Measurements from ENCODE around the gene DENND1A. TPM values are rescaled to one million over a fixed set of nuclear protein-coding genes. Genes with fewer than 3 reads are reported as not detected.
A peak's percentile ranks its signal among the peaks of the same experiment; 100 is the strongest.

Gene DENND1A
- total and polyA plus RNA-seq, 4 donors: 13.4 to 30.5 (median 28.3) TPM

DNA sequence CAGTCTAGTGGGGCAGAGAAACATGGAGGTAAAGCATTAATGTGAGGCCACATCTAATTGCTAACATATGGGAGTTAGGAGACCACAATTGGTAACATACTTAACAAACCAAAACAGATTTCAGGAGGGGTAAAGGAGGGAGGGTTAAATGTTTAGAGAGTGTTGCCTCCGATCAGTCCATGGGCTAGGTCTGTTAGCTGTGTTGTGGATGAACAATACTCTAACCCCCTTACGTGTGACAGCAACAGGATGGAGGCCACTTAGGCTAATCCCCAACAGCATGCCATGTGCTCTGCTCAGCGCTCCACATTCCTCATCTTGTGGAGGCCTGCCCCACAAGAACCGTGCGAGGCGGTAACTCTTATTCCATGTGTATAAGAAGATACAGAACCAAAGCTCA lies 406.9 kb downstream of the DENND1A start:
- H3K4me3 ChIP-seq (ENCODE audit: low read depth, low read length): no peak overlapping the region
- no peaks in the 10 kb centered on the region for H3K36me3 ChIP-seq (ENCODE audit: control insufficient read depth, insufficient read depth, low read length)
- peaks cover 8% of the 10 kb centered on the region for H3K4me1 ChIP-seq (ENCODE audit: control insufficient read depth, insufficient read depth, low read length)
- H3K27me3 ChIP-seq (ENCODE audit: control insufficient read depth, insufficient read depth, low read length): no peaks in the 10 kb centered on the region
- H3K9me3 ChIP-seq (ENCODE audit: control insufficient read depth, insufficient read depth, low read length): no peaks in the 10 kb centered on the region
- no peak overlapping the region for H3K27ac ChIP-seq (ENCODE audit: low read depth, low read length)
- no peak for DNase-seq (ENCODE audit: low read depth in 4 of 6, low spot score in 6 of 6)
- no CpG with 5 or more reads among the region's 6 CpGs for WGBS (ENCODE audit: insufficient coverage)

DNA sequence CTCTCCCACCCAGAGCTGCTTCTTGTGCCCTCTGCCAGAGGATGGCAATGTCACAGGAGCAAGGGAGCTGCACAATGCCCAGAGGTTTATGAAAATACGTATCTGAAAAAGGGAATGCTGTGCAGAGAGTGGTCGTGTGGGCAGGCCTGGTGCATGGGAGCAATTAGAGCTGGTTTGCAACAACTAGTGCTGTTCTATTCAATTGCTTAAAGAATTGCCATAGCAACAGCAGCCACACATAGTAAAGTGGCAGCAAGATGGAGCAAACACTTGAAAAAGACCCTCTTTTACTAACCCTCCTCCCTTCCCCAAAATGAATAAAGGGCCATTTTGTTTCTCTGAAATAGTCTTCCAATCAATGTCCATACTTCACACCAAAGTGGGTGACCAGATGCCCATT lies 407.7 kb downstream of the DENND1A start:
- Histone ChIP-seq H3K36me3 (ENCODE audit: control insufficient read depth, insufficient read depth, low read length) (no peaks in the 10 kb centered on the region), H3K27me3 (ENCODE audit: control insufficient read depth, insufficient read depth, low read length) (no peaks in the 10 kb centered on the region), H3K27ac (ENCODE audit: low read depth, low read length) (no peak overlapping the region), H3K4me3 (ENCODE audit: low read depth, low read length) (no peak overlapping the region), H3K9me3 (ENCODE audit: control insufficient read depth, insufficient read depth, low read length) (no peaks in the 10 kb centered on the region), H3K4me1 (ENCODE audit: control insufficient read depth, insufficient read depth, low read length) (peaks cover 8% of the 10 kb centered on the region)
- peak in 2 of 6 donors; percentile 72 to 83 for DNase-seq (ENCODE audit: low read depth in 4 of 6, low spot score in 6 of 6)
- WGBS (ENCODE audit: insufficient coverage): 27% methylated on average over 2 of the region's 2 CpGs

DNA sequence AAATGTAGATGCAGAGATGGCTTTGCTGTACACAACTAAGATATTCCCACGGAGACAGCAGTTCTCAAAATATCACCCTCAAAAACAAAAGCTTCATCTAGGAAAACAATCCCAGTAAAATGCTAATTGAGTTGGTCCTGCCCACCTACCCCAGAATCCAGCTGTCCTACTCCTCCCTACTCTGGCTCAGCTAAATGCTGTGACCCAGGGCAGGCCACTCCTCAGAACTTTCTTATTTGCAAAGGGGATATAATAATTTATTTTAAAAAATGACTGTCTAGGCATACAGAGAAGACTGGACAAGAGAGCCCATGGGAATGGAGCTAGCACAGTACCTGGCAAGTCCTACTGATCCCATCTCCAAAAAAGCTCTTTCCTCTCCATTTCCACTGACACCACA lies 411.6 kb downstream of the DENND1A start:
- H3K36me3 ChIP-seq (ENCODE audit: control insufficient read depth, insufficient read depth, low read length): no peaks in the 10 kb centered on the region
- H3K4me3 ChIP-seq (ENCODE audit: low read depth, low read length): no peak overlapping the region
- H3K4me1 ChIP-seq (ENCODE audit: control insufficient read depth, insufficient read depth, low read length): peaks cover 8% of the 10 kb centered on the region
- H3K27me3 ChIP-seq (ENCODE audit: control insufficient read depth, insufficient read depth, low read length): no peaks in the 10 kb centered on the region
- H3K9me3 ChIP-seq (ENCODE audit: control insufficient read depth, insufficient read depth, low read length): no peaks in the 10 kb centered on the region
- 20% methylated on average over 1 of the region's 1 CpG for WGBS (ENCODE audit: insufficient coverage)
- no peak for DNase-seq (ENCODE audit: low read depth in 4 of 6, low spot score in 6 of 6)
- no peak overlapping the region for H3K27ac ChIP-seq (ENCODE audit: low read depth, low read length)

DNA sequence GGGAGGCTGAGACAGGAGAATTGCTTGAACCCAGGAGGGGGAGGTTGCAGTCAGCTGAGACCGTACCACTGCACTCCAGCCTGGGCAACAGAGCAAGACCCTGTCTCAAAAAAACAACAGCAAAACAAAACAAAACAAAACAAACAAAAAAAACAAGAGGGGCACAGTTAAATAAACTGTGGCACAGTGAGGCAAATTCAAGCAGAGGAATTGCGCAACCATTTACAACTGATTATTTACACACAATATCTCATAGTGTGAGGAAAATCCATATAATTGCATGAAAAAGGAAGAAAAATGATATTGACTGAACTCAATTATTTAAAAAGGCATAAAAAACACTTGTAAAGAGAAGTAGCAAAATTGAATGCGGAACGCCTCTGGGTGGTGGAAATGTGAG lies 412.4 kb downstream of the DENND1A start:
- Histone ChIP-seq H3K4me3 (ENCODE audit: low read depth, low read length) (no peak overlapping the region), H3K27ac (ENCODE audit: low read depth, low read length) (no peak overlapping the region), H3K9me3 (ENCODE audit: control insufficient read depth, insufficient read depth, low read length) (no peaks in the 10 kb centered on the region), H3K36me3 (ENCODE audit: control insufficient read depth, insufficient read depth, low read length) (no peaks in the 10 kb centered on the region), H3K4me1 (ENCODE audit: control insufficient read depth, insufficient read depth, low read length) (peaks cover 8% of the 10 kb centered on the region), H3K27me3 (ENCODE audit: control insufficient read depth, insufficient read depth, low read length) (no peaks in the 10 kb centered on the region)
- no CpG with 5 or more reads among the region's 4 CpGs for WGBS (ENCODE audit: insufficient coverage)
- DNase-seq (ENCODE audit: low read depth in 4 of 6, low spot score in 6 of 6): no peak

DNA sequence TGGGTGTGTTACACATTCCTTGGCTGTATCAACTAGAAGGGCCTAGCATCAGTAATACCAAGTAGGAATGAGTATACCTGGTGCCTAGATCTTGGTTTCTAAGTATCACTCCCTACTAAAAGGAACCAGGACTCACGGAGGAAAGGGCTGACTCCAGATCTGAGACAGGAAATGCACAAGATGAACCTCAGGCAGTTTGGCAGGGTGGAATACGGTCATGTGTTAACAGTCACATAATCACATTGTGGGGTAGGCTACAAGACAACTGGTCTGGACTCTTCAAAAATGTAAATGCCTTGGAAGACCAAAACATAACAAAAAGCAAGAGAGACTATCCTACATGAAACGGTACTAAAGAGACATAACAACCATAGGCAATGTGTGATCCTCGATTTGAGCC lies 415.2 kb downstream of the DENND1A start:
- Histone ChIP-seq H3K4me3 (ENCODE audit: low read depth, low read length) (no peak overlapping the region), H3K36me3 (ENCODE audit: control insufficient read depth, insufficient read depth, low read length) (peaks cover 3% of the 10 kb centered on the region), H3K27ac (ENCODE audit: low read depth, low read length) (no peak overlapping the region), H3K4me1 (ENCODE audit: control insufficient read depth, insufficient read depth, low read length) (peaks cover 13% of the 10 kb centered on the region), H3K9me3 (ENCODE audit: control insufficient read depth, insufficient read depth, low read length) (no peaks in the 10 kb centered on the region), H3K27me3 (ENCODE audit: control insufficient read depth, insufficient read depth, low read length) (no peaks in the 10 kb centered on the region)
- no peak for DNase-seq (ENCODE audit: low read depth in 4 of 6, low spot score in 6 of 6)
- WGBS (ENCODE audit: insufficient coverage): 100% methylated on average over 1 of the region's 4 CpGs

DNA sequence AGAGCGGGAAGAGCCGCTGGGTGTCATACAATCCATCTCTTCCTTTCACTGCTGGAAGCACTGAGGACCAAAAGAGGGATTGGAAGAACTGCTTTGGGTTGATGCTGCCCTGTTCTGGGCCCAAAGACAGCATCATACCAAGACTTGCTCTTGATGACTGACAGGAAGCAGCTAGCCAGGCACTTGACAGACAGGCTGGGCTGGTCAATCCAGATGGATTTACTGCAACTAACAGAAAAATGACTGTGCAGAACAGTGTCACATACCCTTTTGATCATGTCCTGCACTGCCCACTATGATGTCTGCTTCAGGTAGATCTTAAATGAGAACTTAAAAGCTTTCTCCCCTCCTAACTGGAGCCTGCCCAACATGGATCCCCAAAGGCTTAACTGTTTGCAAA lies 416.4 kb downstream of the DENND1A start:
- Histone ChIP-seq H3K36me3 (ENCODE audit: control insufficient read depth, insufficient read depth, low read length) (peaks cover 3% of the 10 kb centered on the region), H3K27ac (ENCODE audit: low read depth, low read length) (no peak overlapping the region), H3K4me3 (ENCODE audit: low read depth, low read length) (no peak overlapping the region), H3K4me1 (ENCODE audit: control insufficient read depth, insufficient read depth, low read length) (peaks cover 13% of the 10 kb centered on the region), H3K9me3 (ENCODE audit: control insufficient read depth, insufficient read depth, low read length) (no peaks in the 10 kb centered on the region), H3K27me3 (ENCODE audit: control insufficient read depth, insufficient read depth, low read length) (no peaks in the 10 kb centered on the region)
- DNase-seq (ENCODE audit: low read depth in 4 of 6, low spot score in 6 of 6): no peak
- WGBS (ENCODE audit: insufficient coverage): 94% methylated on average over 2 of the region's 2 CpGs

DNA sequence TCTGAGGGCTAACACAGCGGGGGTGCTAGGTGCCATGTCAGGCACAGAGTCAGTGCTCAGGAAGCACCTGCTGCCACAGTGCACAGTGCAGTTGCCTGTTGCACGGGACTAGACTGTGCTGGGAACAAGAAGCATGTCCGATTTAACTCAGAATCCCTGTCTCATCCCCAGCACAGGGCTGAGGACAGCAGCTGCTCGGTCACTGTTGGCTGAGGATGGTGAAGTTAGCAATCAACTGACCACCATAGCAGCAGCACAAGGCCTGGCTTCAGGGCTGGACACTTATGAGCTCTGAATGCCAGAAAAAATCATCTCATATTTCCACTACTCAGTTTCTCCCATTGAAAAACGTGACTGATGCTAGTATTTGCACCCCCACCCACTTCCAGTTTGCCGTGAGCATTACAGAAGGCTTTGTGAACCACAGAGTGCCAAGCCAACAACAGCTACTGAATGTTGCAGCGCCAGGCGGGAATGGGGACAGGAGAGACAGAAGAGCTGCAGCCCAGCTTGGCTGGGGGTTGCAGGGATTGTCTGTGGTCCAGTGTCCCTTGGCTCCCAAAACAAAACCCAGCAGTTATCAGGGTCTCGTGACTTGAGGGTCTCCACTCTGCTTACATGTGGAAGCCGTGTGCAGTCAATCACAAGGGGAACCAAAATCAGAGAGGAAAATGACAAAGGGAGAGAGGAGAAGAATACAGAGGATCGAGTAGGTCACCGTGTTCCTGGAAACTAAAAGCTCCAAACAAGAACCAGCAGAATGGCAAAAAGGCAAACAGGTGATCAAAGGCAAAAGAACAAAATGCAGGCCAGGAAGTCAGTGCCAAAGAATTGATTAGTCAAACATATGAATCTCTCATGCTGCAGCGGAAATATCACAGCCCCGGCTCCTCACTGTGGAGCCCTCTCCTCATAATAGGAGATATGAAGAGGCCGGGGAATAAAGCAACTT lies 418.3 kb downstream of the DENND1A start:
- H3K36me3 ChIP-seq (ENCODE audit: control insufficient read depth, insufficient read depth, low read length): peaks cover 3% of the 10 kb centered on the region
- H3K27me3 ChIP-seq (ENCODE audit: control insufficient read depth, insufficient read depth, low read length): no peaks in the 10 kb centered on the region
- H3K9me3 ChIP-seq (ENCODE audit: control insufficient read depth, insufficient read depth, low read length): no peaks in the 10 kb centered on the region
- peaks cover 13% of the 10 kb centered on the region for H3K4me1 ChIP-seq (ENCODE audit: control insufficient read depth, insufficient read depth, low read length)
- 68% methylated on average over 9 of the region's 15 CpGs for WGBS (ENCODE audit: insufficient coverage)
- peak in 3 of 6 donors; percentile 24 to 73 (median 49) for DNase-seq (ENCODE audit: low read depth in 4 of 6, low spot score in 6 of 6)
- no peak overlapping the region for H3K4me3 ChIP-seq (ENCODE audit: low read depth, low read length)
- no peak overlapping the region for H3K27ac ChIP-seq (ENCODE audit: low read depth, low read length)

DNA sequence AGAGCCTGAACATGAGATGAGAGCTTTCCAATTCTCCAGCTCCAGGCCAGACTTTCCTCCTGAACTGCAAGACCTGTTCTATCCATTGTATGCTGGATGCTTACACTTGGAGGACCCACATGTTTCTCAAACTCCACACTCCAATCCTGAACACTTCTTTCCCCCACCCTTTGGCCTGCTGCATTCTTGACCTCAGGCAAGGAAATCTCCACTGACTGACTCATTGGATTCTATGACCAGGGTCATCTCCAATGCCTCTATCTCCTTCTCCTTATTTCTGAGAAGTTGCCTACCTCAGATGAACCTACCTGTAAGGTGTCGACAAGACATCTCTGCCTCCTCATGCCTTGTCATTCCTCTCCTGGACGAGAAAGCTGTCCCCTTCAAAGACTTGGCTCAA lies 420.3 kb downstream of the DENND1A start:
- H3K4me3 ChIP-seq (ENCODE audit: low read depth, low read length): no peak overlapping the region
- no peaks in the 10 kb centered on the region for H3K9me3 ChIP-seq (ENCODE audit: control insufficient read depth, insufficient read depth, low read length)
- H3K27me3 ChIP-seq (ENCODE audit: control insufficient read depth, insufficient read depth, low read length): no peaks in the 10 kb centered on the region
- WGBS (ENCODE audit: insufficient coverage): 71% methylated on average over 2 of the region's 2 CpGs
- DNase-seq (ENCODE audit: low read depth in 4 of 6, low spot score in 6 of 6): no peak
- H3K4me1 ChIP-seq (ENCODE audit: control insufficient read depth, insufficient read depth, low read length): peaks cover 13% of the 10 kb centered on the region
- H3K27ac ChIP-seq (ENCODE audit: low read depth, low read length): no peak overlapping the region
- H3K36me3 ChIP-seq (ENCODE audit: control insufficient read depth, insufficient read depth, low read length): peaks cover 3% of the 10 kb centered on the region

DNA sequence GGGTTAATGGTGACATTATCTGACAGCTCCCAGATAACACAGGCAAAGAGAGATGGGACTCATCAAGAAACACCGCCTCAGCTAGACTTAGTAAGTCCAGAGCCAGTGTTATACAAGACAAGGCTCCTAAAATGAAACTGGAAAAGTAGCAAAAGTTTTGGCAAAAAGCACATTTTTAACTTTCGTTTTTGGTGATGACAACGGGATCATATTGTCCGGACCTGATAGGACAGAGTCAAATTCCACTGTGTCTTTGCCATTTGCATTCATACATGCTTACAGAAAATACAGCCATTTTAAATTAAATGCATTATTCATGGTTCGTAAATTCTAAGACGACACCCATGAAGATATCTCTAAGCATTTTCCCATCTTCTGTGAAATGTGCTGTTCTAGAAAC lies 421.9 kb downstream of the DENND1A start:
- 69% methylated on average over 4 of the region's 6 CpGs for WGBS (ENCODE audit: insufficient coverage)

DNA sequence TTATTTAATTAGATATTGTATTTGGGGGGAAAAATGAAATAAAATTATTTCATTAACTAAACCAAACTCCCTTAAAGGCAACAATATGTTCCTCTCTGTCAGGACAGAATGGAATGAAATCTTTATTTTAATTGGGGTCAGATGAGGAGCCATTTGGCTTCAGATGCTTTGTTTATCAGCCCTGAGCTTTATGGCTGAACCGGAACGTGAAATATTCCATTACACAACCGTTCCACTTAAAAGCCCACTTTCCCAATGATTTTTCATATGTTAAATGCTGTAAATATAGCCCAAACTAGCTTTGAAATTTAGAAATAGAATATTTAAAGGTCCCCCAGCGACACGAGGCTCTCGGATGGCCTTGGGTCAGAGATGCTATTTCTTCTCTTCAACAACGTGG lies 424.4 kb downstream of the DENND1A start:
- Histone ChIP-seq H3K4me3 (ENCODE audit: low read depth, low read length) (no peak overlapping the region), H3K4me1 (ENCODE audit: control insufficient read depth, insufficient read depth, low read length) (no peaks in the 10 kb centered on the region), H3K27ac (ENCODE audit: low read depth, low read length) (no peak overlapping the region), H3K36me3 (ENCODE audit: control insufficient read depth, insufficient read depth, low read length) (peaks cover 3% of the 10 kb centered on the region), H3K9me3 (ENCODE audit: control insufficient read depth, insufficient read depth, low read length) (no peaks in the 10 kb centered on the region), H3K27me3 (ENCODE audit: control insufficient read depth, insufficient read depth, low read length) (no peaks in the 10 kb centered on the region)
- 88% methylated on average over 4 of the region's 7 CpGs for WGBS (ENCODE audit: insufficient coverage)
- no peak for DNase-seq (ENCODE audit: low read depth in 4 of 6, low spot score in 6 of 6)

More for the DNA sequence above, 421.9 kb downstream of the DENND1A start:
- peak in 1 of 6 donors; percentile 72 for DNase-seq (ENCODE audit: low read depth in 4 of 6, low spot score in 6 of 6)
- peaks cover 13% of the 10 kb centered on the region for H3K4me1 ChIP-seq (ENCODE audit: control insufficient read depth, insufficient read depth, low read length)
- no peak overlapping the region for H3K4me3 ChIP-seq (ENCODE audit: low read depth, low read length)
- no peaks in the 10 kb centered on the region for H3K9me3 ChIP-seq (ENCODE audit: control insufficient read depth, insufficient read depth, low read length)
- H3K27ac ChIP-seq (ENCODE audit: low read depth, low read length): no peak overlapping the region
- H3K27me3 ChIP-seq (ENCODE audit: control insufficient read depth, insufficient read depth, low read length): no peaks in the 10 kb centered on the region
- peaks cover 3% of the 10 kb centered on the region for H3K36me3 ChIP-seq (ENCODE audit: control insufficient read depth, insufficient read depth, low read length)

Measured in spinal cord (tissue), 10 donors.